Measurements from ENCODE around the gene ZMIZ2.
"Not testable (repeated sequence)": the region's sequence is repeated elsewhere in the genome, so short reads cannot be mapped to it uniquely, and the experiment has no call there.

The ZMIZ2 gene

GRCh38 chr7:44772867-44773266 lies 24.2 kb downstream of the ZMIZ2 start:
- DNase-seq = no peak

GRCh38 chr7:44774486-44774885 lies 25.8 kb downstream of the ZMIZ2 start:
- DNase-seq = not testable (repeated sequence)

GRCh38 chr7:44775383-44776107 lies 26.9 kb downstream of the ZMIZ2 start:
- DNase-seq = no peak

GRCh38 chr7:44776211-44776610 lies 27.6 kb downstream of the ZMIZ2 start:
- DNase-seq = no peak

GRCh38 chr7:44782460-44782859 lies 33.8 kb downstream of the ZMIZ2 start:
- no peak for DNase-seq

GRCh38 chr7:44783407-44783806 lies 34.8 kb downstream of the ZMIZ2 start:
- no peak for DNase-seq

- no peak for DNase-seq
Measured at GRCh38 chr7:44784364-44784763, 35.7 kb downstream of the ZMIZ2 start.

- DNase-seq = not testable (repeated sequence)
Measured at GRCh38 chr7:44785218-44785617, 36.6 kb downstream of the ZMIZ2 start.

GRCh38 chr7:44787041-44787440 lies 38.4 kb downstream of the ZMIZ2 start:
- no peak for DNase-seq

GRCh38 chr7:44787762-44788161 lies 39.1 kb downstream of the ZMIZ2 start:
- no peak for DNase-seq

GRCh38 chr7:44789990-44790389 lies 41.3 kb downstream of the ZMIZ2 start:
- no peak for DNase-seq

- DNase-seq = no peak
Measured at GRCh38 chr7:44791278-44792219, 42.9 kb downstream of the ZMIZ2 start.

GRCh38 chr7:44793919-44794318 lies 45.3 kb downstream of the ZMIZ2 start:
- DNase-seq = no peak

GRCh38 chr7:44794331-44794730 lies 45.7 kb downstream of the ZMIZ2 start:
- no peak for DNase-seq

GRCh38 chr7:44796034-44796503 lies 47.4 kb downstream of the ZMIZ2 start:
- no peak for DNase-seq

GRCh38 chr7:44796504-44797328 lies 48.1 kb downstream of the ZMIZ2 start, which contains the start of gene PPIA:
Gene PPIA, plus strand, starts transcription at chr7:44796681. Its CDS starts 44 bp downstream, at chr7:44796725.
- DNase-seq = peak; percentile 98

- DNase-seq = peak; percentile 63
Measured at GRCh38 chr7:44797329-44798258, 48.9 kb downstream of the ZMIZ2 start.

- DNase-seq = no peak
Measured at GRCh38 chr7:44798649-44799305, 50.1 kb downstream of the ZMIZ2 start.

GRCh38 chr7:44799939-44800338 lies 51.3 kb downstream of the ZMIZ2 start:
- no peak for DNase-seq

GRCh38 chr7:44801890-44802289 lies 53.2 kb downstream of the ZMIZ2 start:
- DNase-seq = no peak

GRCh38 chr7:44802418-44803025 lies 53.9 kb downstream of the ZMIZ2 start:
- no peak for DNase-seq
